K562 (cell line): Measurements from ENCODE around the gene F2RL2. TPM values are rescaled to one million over a fixed set of nuclear protein-coding genes. Genes with fewer than 3 reads are reported as not detected.

ENCODE experiments used
- ATF3 ChIP-seq, 2 experiments: fragments of 450-650 bp in 1 of 2; sonication (generic) in 1 of 2; formaldehyde crosslinking in 1 of 2; IDR thresholded peaks in 1 of 2; conservative IDR thresholded peaks in 1 of 2; 2 replicates each; pipeline versions ENCODE4 v1.6.1 to v1.8.1; 2016 to 2023; ENCODE audit warnings: mild to moderate bottlenecking in 2 of 2, moderate library complexity in 2 of 2, inconsistent platforms in 1 of 2, missing genetic modification reagents in 1 of 2
- BRCA1 ChIP-seq, 2 experiments: fragments of 450-650 bp in 1 of 2; sonication (generic) in 1 of 2; formaldehyde crosslinking in 1 of 2; IDR thresholded peaks; 2 replicates each; pipeline versions ENCODE4 v1.5.0 to v1.6.1; 2017 to 2020; ENCODE audit warnings: mild to moderate bottlenecking in 1 of 2, missing genetic modification reagents in 1 of 2
- CBX1 ChIP-seq: sonication (generic); IDR thresholded peaks from 2 replicates; pipeline ENCODE4 v1.6.1; 2016; ENCODE audit warnings: antibody characterized with exemption, low read depth, mild to moderate bottlenecking
- CCAR2 ChIP-seq: fragments of 200-400 bp; formaldehyde crosslinking; IDR thresholded peaks from 2 replicates; pipeline ENCODE4 v1.6.1; 2017; ENCODE audit warnings: mild to moderate bottlenecking, low read depth, low read length
- E4F1 ChIP-seq: fragments of 250-450 bp; sonication (Bioruptor Pico); IDR thresholded peaks from 2 replicates; pipeline ENCODE4 v1.5.0; 2021; ENCODE audit warnings: mild to moderate bottlenecking, borderline replicate concordance
- IRF2 ChIP-seq: sonication (generic); formaldehyde crosslinking; IDR thresholded peaks from 2 replicates; pipeline ENCODE4 v1.8.1; 2022; ENCODE audit warnings: mild to moderate bottlenecking, missing genetic modification reagents
- KLF13 ChIP-seq: fragments of 450-650 bp; IDR thresholded peaks from 2 replicates; pipeline ENCODE4 v1.6.1; 2016; ENCODE audit warnings: missing genetic modification characterization, low read depth, mild to moderate bottlenecking, missing compliant biosample characterization, moderate library complexity, borderline replicate concordance
- MCM2 ChIP-seq: fragments of 450-650 bp; IDR thresholded peaks from 2 replicates; pipeline ENCODE4 v1.6.1; 2017; ENCODE audit warnings: low read depth, mild to moderate bottlenecking
- MTF1 ChIP-seq: fragments of 250-450 bp; sonication (Bioruptor Pico); IDR thresholded peaks from 2 replicates; pipeline ENCODE4 v1.9.0; 2021; ENCODE audit warnings: moderate library complexity, mild to moderate bottlenecking, inconsistent platforms, borderline replicate concordance
- MYC ChIP-seq, 2 experiments: fragments of 250-450 bp in 1 of 2; sonication (Bioruptor Pico) in 1 of 2; IDR thresholded peaks; 2 replicates each; pipeline versions ENCODE4 v1.5.1 to v1.6.1; 2012 to 2021; ENCODE audit warnings: low read depth in 2 of 2, borderline replicate concordance in 1 of 2, improper control_type of control experiment in 1 of 2, low read length in 1 of 2, mild to moderate bottlenecking in 1 of 2, moderate library complexity in 1 of 2
- NCOR1 ChIP-seq: fragments of 450-650 bp; IDR thresholded peaks from 2 replicates; pipeline ENCODE4 v1.6.1; 2016; ENCODE audit warnings: mild to moderate bottlenecking, moderate library complexity
- NFIX ChIP-seq: fragments of 250-450 bp; sonication (Bioruptor Pico); IDR thresholded peaks from 2 replicates; pipeline ENCODE4 v1.4.0; 2020; ENCODE audit warnings: low read depth, mild to moderate bottlenecking, moderate library complexity
- NR0B1 ChIP-seq: fragments of 450-650 bp; IDR thresholded peaks from one replicate; pipeline ENCODE4 v1.6.1; 2018; ENCODE audit warnings: mild to moderate bottlenecking, moderate library complexity; ENCODE audit not compliant: partially characterized antibody
- RAD21 ChIP-seq, 2 experiments: fragments of 250-450 bp in 1 of 2; fragments of 450-650 bp in 1 of 2; sonication (Bioruptor Pico) in 1 of 2; formaldehyde crosslinking in 1 of 2; IDR thresholded peaks in 1 of 2; conservative IDR thresholded peaks in 1 of 2; 2 replicates each; pipeline versions ENCODE4 v1.4.0 to v1.8.0; 2020 to 2022; ENCODE audit warnings: mild to moderate bottlenecking in 2 of 2, moderate library complexity in 1 of 2
- TBP ChIP-seq: optimal IDR thresholded peaks from 2 replicates; pipeline ENCODE3; 2011; ENCODE audit warnings: low read depth, low read length, improper control_type of control experiment
- THRB ChIP-seq: fragments of 450-650 bp; formaldehyde crosslinking; conservative IDR thresholded peaks from 2 replicates; pipeline ENCODE4 v1.4.0; 2022; ENCODE audit warnings: mild to moderate bottlenecking, missing genetic modification characterization
- ZFX ChIP-seq: sonication (generic); formaldehyde crosslinking; IDR thresholded peaks from 2 replicates; pipeline ENCODE4 v1.8.0; 2022; ENCODE audit warnings: mild to moderate bottlenecking, missing genetic modification reagents, moderate library complexity
- ZNF274 ChIP-seq: IDR thresholded peaks from 2 replicates; pipeline ENCODE4 v1.6.1; 2011; ENCODE audit warnings: low read depth, mild to moderate bottlenecking, low read length, moderate library complexity, borderline replicate concordance
- ZSCAN32 ChIP-seq: fragments of 450-650 bp; formaldehyde crosslinking; IDR thresholded peaks from 2 replicates; pipeline ENCODE4 v1.4.0; 2020; ENCODE audit warnings: mild to moderate bottlenecking, moderate library complexity
- polyA plus RNA-seq, 8 experiments: library from polyadenylated mRNA; depleted of rRNA in 4 of 8; stranded (reverse) in 5 of 8; unstranded in 3 of 8; fragments of >200 nt; fragmentation: Nextera tagmentation in 2 of 8; fragmentation: Illumina TruSeq in 1 of 8; extraction: Ambion mirVana in 2 of 8; extraction: Trizol in 1 of 8; gene quantifications; 2 replicates each; pipeline versions ENCODE4 v1.2.1 to v1.2.3, GENCODE V29; 2011 to 2014; ENCODE audit warnings: inconsistent platforms in 1 of 8, missing spikeins in 1 of 8
- total RNA-seq, 7 experiments: library from RNA; depleted of rRNA in 6 of 7; stranded (reverse); fragments of >200 nt in 6 of 7; fragmentation: Illumina TruSeq in 2 of 7; extraction: Trizol in 2 of 7; gene quantifications; 2 replicates each; pipeline versions ENCODE4 v1.2.1 to v1.2.3, GENCODE V29; 2011 to 2021; ENCODE audit warnings: low replicate concordance in 1 of 7

F2RL2 gene
- total and polyA plus RNA-seq, 9 of the 15 experiments (the other 6 are each of a cell fraction or from before 2014, with no cell fraction given) = 0.03 to 0.12 (median 0.06) TPM; not detected in 3

GRCh38 chr5:76620166-76620565, 3.0 kb downstream of the F2RL2 start (continued):
- TF ChIP-seq THRB = no peak; the same call in 1 of the 2 replicates
- no peak for TF ChIP-seq NR0B1
- TF ChIP-seq ZSCAN32 (CRISPR knock-in tag) = no peak
- no peak for TF ChIP-seq ZFX
- TF ChIP-seq BRCA1 (IDR thresholded peaks at IDR 0.05) = no peak
- no peak for TF ChIP-seq BRCA1 (CRISPR knock-in tag; IDR thresholded peaks at IDR 0.05)
- TF ChIP-seq NCOR1 = no peak
- TF ChIP-seq MCM2 = no peak
- TF ChIP-seq CBX1 = no peak
- TF ChIP-seq E4F1 (CRISPR knock-in tag) = no peak
- TF ChIP-seq KLF13 = no peak
- no peak for TF ChIP-seq IRF2 (CRISPR knock-in tag)
- TF ChIP-seq TBP = no peak
- TF ChIP-seq RAD21 (CRISPR knock-in tag; conservative IDR thresholded peaks at IDR 0.05 in 1 of 2, IDR thresholded peaks at IDR 0.05 in 1 of 2) = no peak
- no peak for TF ChIP-seq ZNF274
- TF ChIP-seq ATF3 (IDR thresholded peaks at IDR 0.05) = no peak
- no peak for TF ChIP-seq ATF3 (CRISPR knock-in tag; conservative IDR thresholded peaks at IDR 0.05)
- TF ChIP-seq MYC (IDR thresholded peaks at IDR 0.05; ENCODE audit: low read depth, low read length) = no peak
- no peak for TF ChIP-seq MYC (CRISPR knock-in tag; IDR thresholded peaks at IDR 0.05; ENCODE audit: borderline replicate concordance, low read depth)
- TF ChIP-seq MTF1 = no peak
- no peak for TF ChIP-seq NFIX (CRISPR knock-in tag)
- TF ChIP-seq CCAR2 = no peak
